Endothelial cell of umbilical vein (primary cell): ENCODE results near the gene ZNF281. TPM values are rescaled to one million over a fixed set of nuclear protein-coding genes. Genes with fewer than 3 reads are reported as not detected.

Experiments
- BruUV-seq: library from RNA; stranded (reverse); fragments of 400-500 nt; replicated peaks from 2 replicates; lab custom pipeline; 2021; lab: Mats Ljungman, UMichigan
- CTCF ChIA-PET: fragments of 300-600, 350-600 bp; sonication (Branson Sonifier 250); formaldehyde crosslinking; loops from one replicate; lab custom pipeline; 2021; ENCODE audit warnings: antibody characterized with exemption, inconsistent platforms; lab: Charles Lee
- POLR2A ChIA-PET: fragments of 300-600, 350-600 bp; sonication (Branson Sonifier 250); formaldehyde crosslinking; loops from one replicate; lab custom pipeline; 2021; ENCODE audit warnings: antibody characterized with exemption, inconsistent platforms; lab: Charles Lee
- DNase-seq: peaks from one replicate; pipeline ENCODE4 v3.0.0-alpha.2; 2011; ENCODE audit warnings: low read depth, low spot score
- FAIRE-seq: peaks from 2 replicates; lab custom pipeline; 2011; peaks lifted over from hg19 to GRCh38; lab: Jason Lieb, UNC
- H2AFZ ChIP-seq: 2 replicates; pipeline ENCODE4 v1.6.0; 2012; ENCODE audit warnings: low read depth, low read length, control low read depth, inconsistent platforms
- H3K27ac ChIP-seq: 2 replicates; pipeline ENCODE4 v1.5.1; 2011; ENCODE audit warnings: low read depth, mild to moderate bottlenecking, control low read depth, low read length, moderate library complexity; ENCODE audit not compliant: insufficient read depth
- H3K27me3 ChIP-seq, 2 experiments: 2 replicates each; pipeline versions ENCODE4 v1.6.0 to v1.6.1; 2011; ENCODE audit warnings: low read length in 2 of 2, mixed read lengths in 1 of 2; ENCODE audit not compliant: control insufficient read depth in 2 of 2, insufficient read depth in 2 of 2
- H3K36me3 ChIP-seq, 2 experiments: 2 replicates in 1 of 2; 3 replicates in 1 of 2; pipeline ENCODE4 v1.5.1; 2011; ENCODE audit warnings: low read length in 2 of 2, mild to moderate bottlenecking in 1 of 2, moderate library complexity in 1 of 2; ENCODE audit not compliant: control insufficient read depth in 2 of 2, insufficient read depth in 2 of 2; ENCODE audit errors: extremely low read depth in 1 of 2
- H3K4me1 ChIP-seq: 3 replicates; pipeline ENCODE4 v1.5.1; 2011; ENCODE audit warnings: mild to moderate bottlenecking, low read length; ENCODE audit not compliant: control insufficient read depth, insufficient read depth; ENCODE audit errors: extremely low read depth
- H3K4me2 ChIP-seq: 2 replicates; pipeline ENCODE4 v1.6.1; 2011; ENCODE audit warnings: low read length, control low read depth, mixed read lengths; ENCODE audit not compliant: insufficient read depth
- H3K4me3 ChIP-seq, 3 experiments: fragments of 200-600 bp in 1 of 3; sonication (generic), shearing (Covaris generic) in 1 of 3; replicated peaks in 1 of 3; 2 replicates each; pipeline ENCODE4 v1.5.1; 2011 to 2016; ENCODE audit warnings: control low read depth in 3 of 3, low read length in 3 of 3, mild to moderate bottlenecking in 2 of 3, inconsistent platforms in 1 of 3, low read depth in 1 of 3, moderate library complexity in 1 of 3; ENCODE audit not compliant: insufficient read depth in 1 of 3
- H3K79me2 ChIP-seq: 2 replicates; pipeline ENCODE4 v1.6.0; 2012; ENCODE audit warnings: low read length, inconsistent platforms; ENCODE audit not compliant: control insufficient read depth, insufficient read depth
- H3K9ac ChIP-seq: replicated peaks from 2 replicates; pipeline ENCODE3; 2011; ENCODE audit warnings: low read length, control low read depth; ENCODE audit not compliant: insufficient read depth; ENCODE audit errors: extremely low read depth
- H3K9me1 ChIP-seq: replicated peaks from 3 replicates; pipeline ENCODE4 v1.6.0; 2011; ENCODE audit warnings: mild to moderate bottlenecking, low read length; ENCODE audit not compliant: control insufficient read depth, insufficient read depth; ENCODE audit errors: extremely low read depth
- H3K9me3 ChIP-seq: replicated peaks from 2 replicates; pipeline ENCODE4 v1.5.1; 2012; ENCODE audit warnings: low read length, inconsistent platforms; ENCODE audit not compliant: control insufficient read depth, insufficient read depth
- H4K20me1 ChIP-seq: replicated peaks from 2 replicates; pipeline ENCODE3; 2011; ENCODE audit warnings: mild to moderate bottlenecking, low read length; ENCODE audit not compliant: control insufficient read depth, insufficient read depth; ENCODE audit errors: extremely low read depth
- FOS ChIP-seq: IDR thresholded peaks from 2 replicates; pipeline ENCODE4 v1.6.1; 2011; ENCODE audit warnings: mild to moderate bottlenecking, low read length, moderate library complexity, borderline replicate concordance; ENCODE audit not compliant: insufficient read depth
- GATA2 ChIP-seq: IDR thresholded peaks from 2 replicates; pipeline ENCODE4 v1.7.0; 2011; ENCODE audit warnings: low read depth, mild to moderate bottlenecking, moderate library complexity, mixed read lengths, low read length; ENCODE audit not compliant: insufficient read length, insufficient read depth
- MYC ChIP-seq: IDR thresholded peaks from one replicate; pipeline ENCODE4 v1.6.1; 2011; ENCODE audit warnings: mild to moderate bottlenecking, low read depth, low read length
- POLR2AphosphoS5 ChIP-seq: IDR thresholded peaks from 2 replicates; pipeline ENCODE4 v1.6.1; 2012; ENCODE audit warnings: low read depth, mild to moderate bottlenecking, control low read depth, low read length, moderate library complexity; ENCODE audit not compliant: insufficient read depth
- dilution Hi-C: fragments of 300-500 bp; cut with MboI; formaldehyde crosslinking; loops from one replicate; pipeline ENCODE4 v1.15.0; 2019; ENCODE audit warnings: low sequenced_read_pairs; ENCODE audit not compliant: extremely low pct_ligation_motif_present
- intact Hi-C: fragments of 100-400 bp; cut with micrococcal nuclease; formaldehyde crosslinking; loops from one replicate; pipeline ENCODE4 v1.10.0; 2022
- polyA plus RNA-seq, 4 experiments: library from polyadenylated mRNA; depleted of rRNA in 3 of 4; stranded (reverse) in 3 of 4; unstranded in 1 of 4; fragments of >200 nt; gene quantifications; 2 replicates each; pipeline versions ENCODE4 v1.2.1 to v1.2.3, GENCODE V29; 2011 to 2012; ENCODE audit warnings: missing spikeins in 1 of 4
- total RNA-seq: library from RNA; stranded (reverse); gene quantifications from 2 replicates; pipeline ENCODE4 v1.2.3, GENCODE V29; 2021
- TF ChIP-seq, protein P1 (sequence below): IDR thresholded peaks from 2 replicates; pipeline ENCODE4 v1.6.1; 2011; ENCODE audit not compliant: insufficient read depth, insufficient read length
- TF ChIP-seq, protein P2 (sequence below), 2 donors: IDR thresholded peaks; 1 replicate in 1 of 2; 2 replicates in 1 of 2; pipeline ENCODE4 v1.5.1; 2011; ENCODE audit warnings: low read length in 2 of 2, mild to moderate bottlenecking in 2 of 2, moderate library complexity in 2 of 2, control low read depth in 1 of 2, inconsistent platforms in 1 of 2, low read depth in 1 of 2; ENCODE audit not compliant: insufficient read depth in 1 of 2; ENCODE audit errors: extremely low read depth in 1 of 2

The ZNF281 gene
- total and polyA plus RNA-seq, 2 donors (not counting 3 experiments of a cell fraction or from before 2014, with no cell fraction given) = 5.2 to 22.3 TPM

DNA sequence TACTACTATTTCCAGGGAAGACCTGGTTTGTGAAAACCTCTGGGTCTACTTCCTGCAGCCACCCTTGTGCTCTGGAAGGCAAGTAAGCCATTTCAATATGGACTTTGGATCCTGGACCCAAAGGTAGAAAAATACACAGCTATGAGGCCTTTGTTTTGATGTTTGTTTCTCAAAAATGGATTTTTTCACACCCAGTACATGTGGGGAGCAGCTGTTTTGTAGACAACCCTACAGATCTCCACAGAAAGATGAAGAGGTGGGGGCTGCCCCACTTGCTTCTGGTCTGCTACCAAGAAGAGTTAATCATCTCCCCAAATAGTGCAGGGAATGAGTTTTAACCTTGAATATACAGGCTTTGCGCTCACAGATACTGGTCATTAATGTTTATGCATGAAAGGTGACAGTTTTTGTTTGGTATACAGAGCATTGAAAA lies 29.2 kb downstream of the ZNF281 start:
- no peak for FAIRE-seq
- Histone ChIP-seq H3K9me3 (no peaks in the 10 kb centered on the region), H3K4me2 (no peak overlapping the region), H2AFZ (no peak overlapping the region), H4K20me1 (no peaks in the 10 kb centered on the region), H3K9ac (no peak overlapping the region), H3K4me3 (no peak overlapping the region), H3K27me3 (no peaks in the 10 kb centered on the region), H3K36me3 (no peaks in the 10 kb centered on the region), H3K9me1 (no peaks in the 10 kb centered on the region), H3K27ac (no peak overlapping the region), H3K4me1 (no peaks in the 10 kb centered on the region), H3K79me2 (no peaks in the 10 kb centered on the region)
- BruUV-seq = no TSS peak
- intact Hi-C loops = no loop called here
- no peak for DNase-seq
- TF ChIP-seq FOS (no peak), GATA2 (no peak), MYC (no peak), POLR2AphosphoS5 (no peak)
- TF ChIP-seq, protein P1, sequence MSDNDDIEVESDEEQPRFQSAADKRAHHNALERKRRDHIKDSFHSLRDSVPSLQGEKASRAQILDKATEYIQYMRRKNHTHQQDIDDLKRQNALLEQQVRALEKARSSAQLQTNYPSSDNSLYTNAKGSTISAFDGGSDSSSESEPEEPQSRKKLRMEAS = no peak
- TF ChIP-seq, protein P2, sequence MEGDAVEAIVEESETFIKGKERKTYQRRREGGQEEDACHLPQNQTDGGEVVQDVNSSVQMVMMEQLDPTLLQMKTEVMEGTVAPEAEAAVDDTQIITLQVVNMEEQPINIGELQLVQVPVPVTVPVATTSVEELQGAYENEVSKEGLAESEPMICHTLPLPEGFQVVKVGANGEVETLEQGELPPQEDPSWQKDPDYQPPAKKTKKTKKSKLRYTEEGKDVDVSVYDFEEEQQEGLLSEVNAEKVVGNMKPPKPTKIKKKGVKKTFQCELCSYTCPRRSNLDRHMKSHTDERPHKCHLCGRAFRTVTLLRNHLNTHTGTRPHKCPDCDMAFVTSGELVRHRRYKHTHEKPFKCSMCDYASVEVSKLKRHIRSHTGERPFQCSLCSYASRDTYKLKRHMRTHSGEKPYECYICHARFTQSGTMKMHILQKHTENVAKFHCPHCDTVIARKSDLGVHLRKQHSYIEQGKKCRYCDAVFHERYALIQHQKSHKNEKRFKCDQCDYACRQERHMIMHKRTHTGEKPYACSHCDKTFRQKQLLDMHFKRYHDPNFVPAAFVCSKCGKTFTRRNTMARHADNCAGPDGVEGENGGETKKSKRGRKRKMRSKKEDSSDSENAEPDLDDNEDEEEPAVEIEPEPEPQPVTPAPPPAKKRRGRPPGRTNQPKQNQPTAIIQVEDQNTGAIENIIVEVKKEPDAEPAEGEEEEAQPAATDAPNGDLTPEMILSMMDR (IDR thresholded peaks at IDR 0.05; ENCODE audit: extremely low read depth in 1 of 2, insufficient read depth in 1 of 2, low read depth in 1 of 2, low read length in 2 of 2) = no peak
- ChIA-PET CTCF (interaction anchor here (0.9 to 2.2 kb wide), 4 partner anchors 15 to 103 kb away, joined by 3 to 6 read pairs (median 4); no protein-coding TSS in a partner anchor), POLR2A (no interaction called here)
- dilution Hi-C loops = no loop called here
